ENCODE measurements around the gene FBN1. TPM values are rescaled to one million over a fixed set of nuclear protein-coding genes. Genes with fewer than 3 reads are reported as not detected.

The FBN1 gene
- total RNA-seq, 1 donor from 2014 or later = 12.6 TPM

GRCh38 chr15:48515500-48515899 is 130.0 kb downstream of the FBN1 start:
- no peak for TF ChIP-seq CTCF (IDR thresholded peaks at IDR 0.05; ENCODE audit: partially characterized antibody, unreplicated experiment)

GRCh38 chr15:48514103-48514816 is 131.2 kb downstream of the FBN1 start:
- Mint-ChIP-seq H3K36me3 (ENCODE audit: unreplicated experiment) (no peaks in the 10 kb centered on the region), H3K27me3 (ENCODE audit: unreplicated experiment) (no peaks in the 10 kb centered on the region), H3K27ac (ENCODE audit: unreplicated experiment) (no peak overlapping the region), H3K4me3 (ENCODE audit: unreplicated experiment) (no peak overlapping the region), H3K9me3 (ENCODE audit: unreplicated experiment) (no peaks in the 10 kb centered on the region), H3K4me1 (ENCODE audit: low read depth, unreplicated experiment) (no peaks in the 10 kb centered on the region)
- no peak for TF ChIP-seq CTCF (IDR thresholded peaks at IDR 0.05; ENCODE audit: partially characterized antibody, unreplicated experiment)
- DNase-seq = no peak

More at GRCh38 chr15:48515500-48515899, 130.0 kb downstream of the FBN1 start:
- no peaks in the 10 kb centered on the region for H3K4me1 Mint-ChIP-seq (ENCODE audit: low read depth, unreplicated experiment)
- no peaks in the 10 kb centered on the region for H3K9me3 Mint-ChIP-seq (ENCODE audit: unreplicated experiment)
- no peak overlapping the region for H3K4me3 Mint-ChIP-seq (ENCODE audit: unreplicated experiment)
- H3K36me3 Mint-ChIP-seq (ENCODE audit: unreplicated experiment) = no peaks in the 10 kb centered on the region
- DNase-seq = no peak
- H3K27me3 Mint-ChIP-seq (ENCODE audit: unreplicated experiment) = no peaks in the 10 kb centered on the region
- H3K27ac Mint-ChIP-seq (ENCODE audit: unreplicated experiment) = no peak overlapping the region

GRCh38 chr15:48510976-48511375 is 134.5 kb downstream of the FBN1 start:
- no peak overlapping the region for H3K4me3 Mint-ChIP-seq (ENCODE audit: unreplicated experiment)
- H3K36me3 Mint-ChIP-seq (ENCODE audit: unreplicated experiment) = no peaks in the 10 kb centered on the region
- H3K4me1 Mint-ChIP-seq (ENCODE audit: low read depth, unreplicated experiment) = no peaks in the 10 kb centered on the region
- H3K27ac Mint-ChIP-seq (ENCODE audit: unreplicated experiment) = no peak overlapping the region
- no peak for DNase-seq
- TF ChIP-seq CTCF (IDR thresholded peaks at IDR 0.05; ENCODE audit: partially characterized antibody, unreplicated experiment) = no peak
- H3K9me3 Mint-ChIP-seq (ENCODE audit: unreplicated experiment) = no peaks in the 10 kb centered on the region
- no peaks in the 10 kb centered on the region for H3K27me3 Mint-ChIP-seq (ENCODE audit: unreplicated experiment)

- Mint-ChIP-seq H3K36me3 (ENCODE audit: unreplicated experiment) (no peaks in the 10 kb centered on the region), H3K27me3 (ENCODE audit: unreplicated experiment) (no peaks in the 10 kb centered on the region), H3K4me1 (ENCODE audit: low read depth, unreplicated experiment) (no peaks in the 10 kb centered on the region), H3K27ac (ENCODE audit: unreplicated experiment) (no peak overlapping the region), H3K4me3 (ENCODE audit: unreplicated experiment) (no peak overlapping the region), H3K9me3 (ENCODE audit: unreplicated experiment) (no peaks in the 10 kb centered on the region)
- DNase-seq = no peak
- peak; percentile 87 for TF ChIP-seq CTCF (IDR thresholded peaks at IDR 0.05; ENCODE audit: partially characterized antibody, unreplicated experiment)
These were observed 138.0 kb downstream of the FBN1 start for GRCh38 chr15:48507416-48508065.

- no peaks in the 10 kb centered on the region for H3K4me1 Mint-ChIP-seq (ENCODE audit: low read depth, unreplicated experiment)
- no peaks in the 10 kb centered on the region for H3K9me3 Mint-ChIP-seq (ENCODE audit: unreplicated experiment)
- H3K4me3 Mint-ChIP-seq (ENCODE audit: unreplicated experiment) = no peak overlapping the region
- no peak for TF ChIP-seq CTCF (IDR thresholded peaks at IDR 0.05; ENCODE audit: partially characterized antibody, unreplicated experiment)
- no peak overlapping the region for H3K27ac Mint-ChIP-seq (ENCODE audit: unreplicated experiment)
- DNase-seq = no peak
- no peaks in the 10 kb centered on the region for H3K27me3 Mint-ChIP-seq (ENCODE audit: unreplicated experiment)
- H3K36me3 Mint-ChIP-seq (ENCODE audit: unreplicated experiment) = no peaks in the 10 kb centered on the region
These were observed 140.4 kb downstream of the FBN1 start for GRCh38 chr15:48505067-48505466.
